Measurements from ENCODE around the gene TOMM5. TPM values are rescaled to one million over a fixed set of nuclear protein-coding genes. Genes with fewer than 3 reads are reported as not detected.

The TOMM5 gene
- total RNA-seq: 70.5 and 183 TPM in 2 replicates

DNA sequence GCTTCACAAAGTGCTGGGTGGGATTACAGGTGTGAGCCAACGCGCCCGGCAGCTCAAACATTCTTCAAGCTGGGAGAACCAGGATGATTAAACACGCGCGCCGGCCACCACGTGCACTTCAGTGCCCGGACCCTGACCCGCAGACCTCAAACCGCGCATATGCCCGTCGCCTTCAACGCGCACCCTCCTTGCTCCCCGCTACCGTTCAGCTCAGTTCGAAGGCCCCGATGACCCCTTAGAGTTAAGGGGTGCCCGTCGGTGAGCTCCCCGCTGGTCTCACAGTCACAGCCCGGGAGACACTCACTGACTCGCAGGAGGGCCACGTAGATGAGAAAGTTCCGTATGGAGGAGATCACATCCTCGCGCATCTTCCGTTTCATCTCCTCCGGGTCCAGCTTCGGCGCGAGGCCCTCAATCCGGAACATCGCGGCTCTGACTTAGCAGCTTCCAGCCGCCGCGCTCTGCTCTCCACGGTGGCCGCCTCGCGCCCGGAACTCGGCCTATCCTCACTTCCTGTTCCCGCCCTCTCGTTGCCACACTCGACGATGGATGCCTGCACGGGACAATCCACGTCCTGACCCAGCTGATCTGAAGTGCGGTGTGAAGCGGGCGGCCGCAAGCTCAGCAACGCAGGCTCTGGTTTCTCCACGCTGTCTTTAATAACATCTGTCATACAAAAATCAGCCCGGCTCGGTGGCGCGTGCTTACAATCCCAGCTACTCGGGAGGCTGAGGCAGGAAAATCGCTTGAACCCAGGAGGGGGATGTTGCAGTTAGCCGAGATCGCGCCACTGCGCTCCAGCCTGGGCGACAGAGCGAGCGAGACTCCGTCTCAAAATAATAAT is at the start of gene TOMM5:
Gene TOMM5 (minus strand): TSS at position 490 of the 844 bp plus-strand sequence. CDS start 65 bp downstream, at position 425.

DNA sequence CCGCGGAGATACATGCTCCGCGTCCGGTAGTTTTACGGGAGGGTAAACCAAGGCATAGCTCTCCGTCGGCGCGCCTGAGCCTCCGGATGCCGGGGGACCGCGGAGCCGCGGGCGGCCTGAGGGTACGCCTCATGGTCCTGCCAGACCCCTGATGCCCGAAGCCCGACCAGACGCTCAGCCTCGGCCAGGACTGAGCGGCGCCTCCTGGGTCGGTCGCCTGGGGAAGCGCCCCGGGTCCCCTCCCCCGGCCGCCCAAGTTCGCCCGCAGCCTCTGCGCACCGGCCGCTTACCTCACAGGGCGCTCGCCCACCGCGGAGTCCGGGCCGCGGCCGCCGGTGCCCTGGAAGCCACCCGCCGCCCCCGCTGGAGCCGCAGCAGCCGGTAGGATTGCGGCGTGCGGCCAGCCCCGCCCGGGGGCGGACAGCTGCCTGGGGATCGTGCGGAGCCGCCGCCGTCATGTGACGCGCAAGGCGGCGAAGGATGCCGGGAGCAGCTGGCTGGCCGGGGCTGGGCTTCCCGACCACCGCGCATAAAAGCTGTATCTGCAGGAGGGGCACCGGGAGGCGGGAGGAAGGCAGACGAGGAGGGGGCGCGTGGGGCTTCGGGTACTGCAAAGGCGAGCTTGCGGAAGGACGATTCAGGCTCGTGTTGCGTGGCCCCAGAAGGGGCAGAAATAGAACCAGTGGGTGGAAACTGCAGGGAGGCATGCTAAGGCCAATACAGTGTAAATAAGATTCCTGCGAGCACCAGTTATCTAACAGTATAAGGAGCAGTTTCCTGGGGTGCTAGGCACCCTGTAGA is 16.3 kb downstream of the TOMM5 start, which contains the start of gene FBXO10:
Gene FBXO10 (minus strand): TSS at position 460 of the 801 bp plus-strand sequence. CDS start 34,612 bp downstream, outside the sequence.

Other genes starting within 250 kb of the TOMM5 start
- 144 and 167 TPM in 2 replicates for gene GRHPR, start 169.9 kb downstream of the TOMM5 start, total RNA-seq
- 8.0 and 9.3 TPM in 2 replicates for gene ZBTB5, start 127.1 kb downstream of the TOMM5 start, total RNA-seq
- 30.6 and 34.0 TPM in 2 replicates for gene POLR1E, start 106.6 kb downstream of the TOMM5 start, total RNA-seq
- 4.9 and 8.3 TPM in 2 replicates for gene FBXO10, start 16.2 kb downstream of the TOMM5 start, total RNA-seq
- gene FRMPD1, start 58.4 kb upstream of the TOMM5 start, total RNA-seq: not detected in 2 replicates
- 2.6 and 7.8 TPM in 2 replicates for gene TRMT10B, start 161.2 kb upstream of the TOMM5 start, total RNA-seq
- gene EXOSC3, start 192.5 kb upstream of the TOMM5 start, total RNA-seq: 18.1 and 35.4 TPM in 2 replicates
- gene DCAF10, start 208.2 kb upstream of the TOMM5 start, total RNA-seq: 12.2 and 25.8 TPM in 2 replicates